Raji (cell line): ENCODE data around the gene LCLAT1.

Source experiments
- POLR2A ChIP-seq: IDR thresholded peaks from 2 replicates; pipeline ENCODE4 v1.6.1; 2011; ENCODE audit warnings: low read depth, low read length, control low read depth; ENCODE audit not compliant: insufficient read depth

LCLAT1 gene

GRCh38 chr2:30666266-30666874 is 219.3 kb downstream of the LCLAT1 start:
- TF ChIP-seq POLR2A: no peak

GRCh38 chr2:30670453-30670852 is 223.4 kb downstream of the LCLAT1 start:
- TF ChIP-seq POLR2A: no peak

- TF ChIP-seq POLR2A: no peak
These were observed 226.1 kb downstream of the LCLAT1 start for GRCh38 chr2:30673127-30673526.

GRCh38 chr2:30675758-30676157 is 228.7 kb downstream of the LCLAT1 start:
- no peak for TF ChIP-seq POLR2A

- no peak for TF ChIP-seq POLR2A
These were observed 230.2 kb downstream of the LCLAT1 start for GRCh38 chr2:30677231-30677630.

DNA sequence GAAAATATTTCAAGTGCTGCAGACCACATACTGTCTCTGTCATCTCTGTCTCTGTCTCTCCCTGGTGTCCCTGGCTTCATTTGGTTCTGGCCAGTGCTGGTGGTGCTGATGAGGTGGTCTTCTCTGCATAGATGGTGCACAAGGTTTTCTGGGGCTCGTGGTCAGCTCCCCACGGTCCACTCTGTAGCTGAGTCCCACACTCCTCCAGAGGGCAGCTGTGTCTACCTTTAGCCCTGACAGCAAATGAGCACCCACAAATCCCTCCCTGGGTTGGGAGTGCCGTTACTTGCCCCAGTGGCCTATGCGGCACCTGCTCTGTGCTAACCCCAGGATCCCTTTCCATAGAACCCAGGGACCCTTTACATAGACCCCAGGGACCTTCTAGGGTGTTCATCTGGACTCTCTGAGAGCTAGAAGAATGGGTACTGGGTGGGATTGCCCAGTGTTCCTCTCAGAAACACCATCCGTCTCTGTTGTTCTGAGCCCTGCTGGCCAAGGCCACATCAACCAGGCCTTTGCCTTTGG is 230.9 kb downstream of the LCLAT1 start:
- no peak for TF ChIP-seq POLR2A

- no peak for TF ChIP-seq POLR2A
These were observed 231.5 kb downstream of the LCLAT1 start for GRCh38 chr2:30678410-30679137.

- no peak for TF ChIP-seq POLR2A
These were observed 232.5 kb downstream of the LCLAT1 start for GRCh38 chr2:30679426-30680088.

DNA sequence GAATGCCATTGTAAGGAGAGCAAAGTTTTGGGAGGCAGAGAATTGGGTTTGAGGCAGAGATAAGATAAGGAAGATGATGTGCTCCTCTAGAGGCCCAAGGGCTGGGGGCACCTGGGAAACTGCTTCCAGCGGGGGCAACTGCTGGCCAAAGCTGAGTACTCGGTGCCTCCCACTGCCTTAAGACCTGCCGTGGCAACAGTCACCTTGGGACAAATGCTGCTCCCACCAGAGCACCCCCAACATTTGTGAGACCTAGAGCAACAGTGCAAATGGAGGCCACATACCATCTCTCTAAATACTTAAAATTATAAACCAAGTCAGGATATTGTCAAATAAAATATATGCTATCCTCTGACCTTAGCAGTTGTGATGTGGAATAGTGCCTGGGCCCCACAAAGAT is 233.1 kb downstream of the LCLAT1 start:
- no peak for TF ChIP-seq POLR2A

- no peak for TF ChIP-seq POLR2A
These were observed 234.0 kb downstream of the LCLAT1 start for GRCh38 chr2:30681022-30681421.

DNA sequence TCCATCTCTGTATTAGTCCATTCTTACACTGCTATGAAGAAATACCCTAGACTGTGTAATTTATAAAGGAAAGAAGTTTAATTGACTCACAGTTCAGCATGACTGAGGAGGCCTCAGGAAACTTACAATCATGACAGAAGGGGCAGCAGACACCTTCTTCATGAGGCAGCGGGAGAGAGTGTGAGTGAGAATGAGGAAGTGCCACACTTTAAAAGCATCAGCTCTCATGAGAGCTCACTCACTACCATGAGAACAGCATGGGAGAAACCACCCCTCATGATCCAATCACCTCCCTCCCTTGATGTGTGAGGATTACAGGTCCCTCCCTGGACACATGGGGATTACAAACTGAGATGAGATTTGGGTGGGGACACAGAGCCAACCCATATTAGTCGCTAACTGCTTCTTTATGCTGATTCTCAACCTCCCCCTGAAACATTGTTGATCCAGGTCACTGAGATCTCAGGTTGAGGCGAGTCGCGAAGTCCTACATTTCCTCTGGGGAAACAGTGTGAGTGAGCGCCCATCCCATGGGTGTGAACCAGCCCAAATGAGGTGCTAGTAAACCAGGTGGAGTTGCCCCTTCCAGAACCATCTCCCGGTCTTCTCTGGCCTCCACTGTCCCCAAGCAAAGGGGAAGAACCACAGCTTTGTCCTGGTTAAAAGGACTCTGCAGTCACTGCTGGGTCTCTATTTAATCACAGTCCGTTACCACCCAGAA is 236.3 kb downstream of the LCLAT1 start:
- no peak for TF ChIP-seq POLR2A

- no peak for TF ChIP-seq POLR2A
These were observed 237.0 kb downstream of the LCLAT1 start for GRCh38 chr2:30684026-30684425.

DNA sequence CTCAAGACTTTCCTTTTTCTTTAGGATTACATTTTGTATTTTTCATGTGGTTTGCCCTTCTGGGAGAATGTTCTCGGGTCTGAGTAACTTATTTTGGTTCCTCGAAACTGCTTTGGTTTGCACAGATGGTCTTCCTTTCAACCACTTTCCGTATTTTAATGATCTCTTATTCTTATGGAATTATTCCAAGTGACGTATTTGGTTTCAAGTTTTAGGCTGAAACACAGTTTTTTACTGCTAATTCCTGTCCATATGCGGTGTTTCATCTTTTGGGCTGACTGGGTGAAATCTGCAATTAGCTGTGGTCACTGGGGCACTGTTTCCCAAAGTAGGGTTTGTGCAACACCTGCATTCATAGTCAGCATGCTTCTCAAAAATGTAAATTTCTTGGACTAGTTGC is 237.5 kb downstream of the LCLAT1 start:
- TF ChIP-seq POLR2A: no peak

GRCh38 chr2:30684996-30685395 is 237.9 kb downstream of the LCLAT1 start:
- no peak for TF ChIP-seq POLR2A

- TF ChIP-seq POLR2A: no peak
These were observed 239.0 kb downstream of the LCLAT1 start for GRCh38 chr2:30686000-30686399.
